PFSK-1 (cell line): Measurements from ENCODE around the gene ADGRG2.

Experiments used
- POLR2AphosphoS5 ChIP-seq: IDR thresholded peaks from 2 replicates; pipeline ENCODE4 v1.6.1; 2012; ENCODE audit warnings: low read depth, mild to moderate bottlenecking, control low read depth, low read length, moderate library complexity
- REST ChIP-seq, 2 experiments: IDR thresholded peaks; 2 replicates each; pipeline versions ENCODE4 v1.6.1 to v1.8.0; 2011 to 2012; ENCODE audit warnings: low read depth in 2 of 2, low read length in 2 of 2, control low read depth in 1 of 2, inconsistent platforms in 1 of 2, mild to moderate bottlenecking in 1 of 2, moderate library complexity in 1 of 2; ENCODE audit not compliant: insufficient read depth in 1 of 2
- SIN3A ChIP-seq: IDR thresholded peaks from 2 replicates; pipeline ENCODE4 v1.6.1; 2012; ENCODE audit warnings: mild to moderate bottlenecking, low read length, moderate library complexity, borderline replicate concordance; ENCODE audit not compliant: insufficient read depth
- TAF1 ChIP-seq: IDR thresholded peaks from 2 replicates; pipeline ENCODE4 v1.6.1; 2012; ENCODE audit warnings: low read length, control low read depth, borderline replicate concordance; ENCODE audit not compliant: insufficient read depth

GRCh38 chrX:19057856-19058255, 64.4 kb downstream of the ADGRG2 start:
- TF ChIP-seq POLR2AphosphoS5 (no peak), TAF1 (no peak), REST (IDR thresholded peaks at IDR 0.05; ENCODE audit: insufficient read depth in 1 of 2, low read depth in 2 of 2, low read length in 2 of 2) (no peak), SIN3A (no peak)
